ENCODE data around the gene AHNAK2.

The AHNAK2 gene

GRCh38 chr14:104938436-104938835 is 39.7 kb downstream of the AHNAK2 start (continued):
- TF ChIP-seq ZFP3 (tag by site-specific recombination; IDR thresholded peaks at IDR 0.05; ENCODE audit: low read depth) (no peak), SCRT1 (tag by site-specific recombination; IDR thresholded peaks at IDR 0.05; ENCODE audit: borderline replicate concordance) (no peak), ZBTB20 (tag by site-specific recombination; IDR thresholded peaks at IDR 0.05) (no peak), ZNF629 (tag by site-specific recombination; IDR thresholded peaks at IDR 0.05) (no peak), HOXC10 (CRISPR knock-in tag; IDR thresholded peaks at IDR 0.05) (no peak), ZNF747 (tag by site-specific recombination; IDR thresholded peaks at IDR 0.05) (no peak), ZBTB48 (tag by site-specific recombination; IDR thresholded peaks at IDR 0.05) (no peak), FEZF1 (tag by site-specific recombination; IDR thresholded peaks at IDR 0.05) (no peak), ZNF501 (tag by site-specific recombination; IDR thresholded peaks at IDR 0.05) (no peak), YY1 (tag by site-specific recombination; IDR thresholded peaks at IDR 0.05) (no peak)

DNA sequence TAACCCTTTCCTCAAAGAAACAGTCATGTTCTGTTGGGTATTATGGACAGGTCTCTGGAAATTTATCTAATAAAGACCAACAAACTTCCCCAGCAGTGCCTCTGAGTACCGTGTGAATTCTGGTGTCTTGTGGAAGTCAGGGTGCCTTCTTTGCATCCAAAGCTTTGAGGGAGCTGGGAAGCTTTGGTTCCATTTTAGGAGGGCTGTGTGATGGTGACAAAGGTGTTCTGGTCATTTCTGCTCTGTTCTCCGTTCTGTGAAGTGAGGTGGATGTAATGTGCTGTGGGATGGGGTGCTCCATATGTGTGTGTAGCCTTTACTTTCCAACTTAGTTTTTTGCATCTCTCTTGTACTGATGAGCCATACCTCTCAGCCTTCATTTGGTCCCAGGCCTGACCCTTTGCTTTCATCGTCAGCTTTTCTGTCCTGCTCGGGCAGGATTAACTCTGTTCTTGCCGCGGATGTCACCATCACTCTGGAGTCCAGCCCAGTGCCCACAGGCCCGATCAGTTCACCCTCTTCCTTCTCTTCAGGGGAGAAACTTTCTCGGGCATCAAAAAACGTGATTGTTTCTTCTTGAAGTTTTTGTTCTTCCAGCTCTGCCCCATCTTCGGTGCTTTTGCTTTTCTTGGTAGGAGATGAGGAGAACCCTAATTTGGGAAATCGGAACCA is 40.3 kb downstream of the AHNAK2 start:
- Histone ChIP-seq H3K4me1 (ENCODE audit: control insufficient read depth, insufficient read depth, low read length) (no peaks in the 10 kb centered on the region), H3K36me3 (ENCODE audit: control insufficient read depth in 2 of 2, insufficient read depth in 1 of 2, low read length in 2 of 2) (no peaks in the 10 kb centered on the region), H3K9me3 (ENCODE audit: control insufficient read depth, insufficient read depth, low read depth, low read length) (no peaks in the 10 kb centered on the region), H3K4me3 (ENCODE audit: low read depth, low read length) (no peak overlapping the region), H3K27ac (ENCODE audit: extremely low read depth, low read depth, low read length) (no peak overlapping the region)
- POLR2A ChIA-PET: no interaction called here
- CTCF ChIA-PET: interaction anchor here (0.6 to 1.2 kb wide), 3 partner anchors 36 to 152 kb away, joined by 4 to 5 read pairs (median 4); no protein-coding TSS in a partner anchor
- TF ChIP-seq GLIS2 (tag by site-specific recombination; IDR thresholded peaks at IDR 0.05) (no peak), ZSCAN16 (tag by site-specific recombination; IDR thresholded peaks at IDR 0.05) (no peak)

DNA sequence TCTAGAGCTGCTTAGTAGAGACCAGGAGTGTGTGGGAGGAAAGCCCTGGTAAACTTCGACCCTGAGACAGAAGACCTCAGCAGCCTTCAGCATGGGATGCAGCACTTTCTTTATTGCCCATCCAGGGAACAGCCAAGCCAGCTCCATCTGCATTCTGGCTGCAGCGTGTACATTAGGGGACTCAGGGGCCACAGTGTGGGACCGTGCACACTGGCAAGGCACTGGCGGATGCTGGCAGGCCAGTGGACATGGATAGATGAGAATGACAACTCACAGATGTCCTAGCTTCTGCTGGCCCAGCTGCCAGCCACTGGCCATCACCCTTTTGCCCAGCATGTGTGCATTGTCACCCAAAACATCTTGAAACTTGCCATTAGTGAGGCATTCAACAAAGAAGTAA is 41.0 kb downstream of the AHNAK2 start:
- POLR2A ChIA-PET: no interaction called here
- CTCF ChIA-PET: interaction anchor here (1.2 kb wide), 2 partner anchors 41 to 153 kb away, joined by 4 to 5 read pairs; no protein-coding TSS in a partner anchor
- H3K36me3 ChIP-seq (ENCODE audit: control insufficient read depth in 2 of 2, insufficient read depth in 1 of 2, low read length in 2 of 2): no peaks in the 10 kb centered on the region
- no peak overlapping the region for H3K27ac ChIP-seq (ENCODE audit: extremely low read depth, low read depth, low read length)
- H3K4me3 ChIP-seq (ENCODE audit: low read depth, low read length): no peak overlapping the region
- no peaks in the 10 kb centered on the region for H3K9me3 ChIP-seq (ENCODE audit: control insufficient read depth, insufficient read depth, low read depth, low read length)
- TF ChIP-seq ZNF768 (tag by site-specific recombination; IDR thresholded peaks at IDR 0.05) (no peak), ZNF10 (tag by site-specific recombination; IDR thresholded peaks at IDR 0.05) (no peak), ZNF529 (tag by site-specific recombination; IDR thresholded peaks at IDR 0.05; ENCODE audit: insufficient replicate concordance) (no peak)
- TF ChIP-seq, protein P1, sequence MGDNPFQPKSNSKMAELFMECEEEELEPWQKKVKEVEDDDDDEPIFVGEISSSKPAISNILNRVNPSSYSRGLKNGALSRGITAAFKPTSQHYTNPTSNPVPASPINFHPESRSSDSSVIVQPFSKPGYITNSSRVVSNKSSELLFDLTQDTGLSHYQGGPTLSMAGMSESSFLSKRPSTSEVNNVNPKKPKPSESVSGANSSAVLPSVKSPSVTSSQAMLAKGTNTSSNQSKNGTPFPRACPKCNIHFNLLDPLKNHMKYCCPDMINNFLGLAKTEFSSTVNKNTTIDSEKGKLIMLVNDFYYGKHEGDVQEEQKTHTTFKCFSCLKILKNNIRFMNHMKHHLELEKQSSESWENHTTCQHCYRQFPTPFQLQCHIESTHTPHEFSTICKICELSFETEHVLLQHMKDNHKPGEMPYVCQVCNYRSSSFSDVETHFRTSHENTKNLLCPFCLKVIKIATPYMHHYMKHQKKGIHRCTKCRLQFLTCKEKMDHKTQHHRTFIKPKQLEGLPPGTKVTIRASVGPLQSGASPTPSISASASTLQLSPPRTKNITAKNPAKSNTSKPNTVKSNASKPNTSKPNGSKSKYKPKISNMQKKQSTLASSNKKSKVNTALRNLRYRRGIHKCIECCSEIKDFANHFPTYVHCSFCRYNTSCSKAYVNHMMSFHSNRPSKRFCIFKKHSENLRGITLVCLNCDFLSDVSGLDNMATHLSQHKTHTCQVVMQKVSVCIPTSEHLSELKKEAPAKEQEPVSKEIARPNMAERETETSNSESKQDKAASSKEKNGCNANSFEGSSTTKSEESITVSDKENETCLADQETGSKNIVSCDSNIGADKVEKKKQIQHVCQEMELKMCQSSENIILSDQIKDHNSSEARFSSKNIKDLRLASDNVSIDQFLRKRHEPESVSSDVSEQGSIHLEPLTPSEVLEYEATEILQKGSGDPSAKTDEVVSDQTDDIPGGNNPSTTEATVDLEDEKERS (tag by site-specific recombination; IDR thresholded peaks at IDR 0.05): no peak
- TF ChIP-seq, protein P2, sequence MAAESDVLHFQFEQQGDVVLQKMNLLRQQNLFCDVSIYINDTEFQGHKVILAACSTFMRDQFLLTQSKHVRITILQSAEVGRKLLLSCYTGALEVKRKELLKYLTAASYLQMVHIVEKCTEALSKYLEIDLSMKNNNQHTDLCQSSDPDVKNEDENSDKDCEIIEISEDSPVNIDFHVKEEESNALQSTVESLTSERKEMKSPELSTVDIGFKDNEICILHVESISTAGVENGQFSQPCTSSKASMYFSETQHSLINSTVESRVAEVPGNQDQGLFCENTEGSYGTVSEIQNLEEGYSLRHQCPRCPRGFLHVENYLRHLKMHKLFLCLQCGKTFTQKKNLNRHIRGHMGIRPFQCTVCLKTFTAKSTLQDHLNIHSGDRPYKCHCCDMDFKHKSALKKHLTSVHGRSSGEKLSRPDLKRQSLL (tag by site-specific recombination; IDR thresholded peaks at IDR 0.05): no peak
- H3K4me1 ChIP-seq (ENCODE audit: control insufficient read depth, insufficient read depth, low read length): no peaks in the 10 kb centered on the region

All from HEK293 (cell line).